HG02973 (cell line): Measurements from ENCODE around the gene EPC2.
A peak's percentile ranks its signal among the peaks of the same experiment; 100 is the strongest.

ENCODE experiments used
- ATAC-seq: cut with Tn5 transposase; IDR thresholded peaks from one replicate; pipeline ENCODE4 v1.9.1; 2021; ENCODE audit warnings: moderate library complexity; ENCODE audit not compliant: unreplicated experiment

EPC2 gene

DNA sequence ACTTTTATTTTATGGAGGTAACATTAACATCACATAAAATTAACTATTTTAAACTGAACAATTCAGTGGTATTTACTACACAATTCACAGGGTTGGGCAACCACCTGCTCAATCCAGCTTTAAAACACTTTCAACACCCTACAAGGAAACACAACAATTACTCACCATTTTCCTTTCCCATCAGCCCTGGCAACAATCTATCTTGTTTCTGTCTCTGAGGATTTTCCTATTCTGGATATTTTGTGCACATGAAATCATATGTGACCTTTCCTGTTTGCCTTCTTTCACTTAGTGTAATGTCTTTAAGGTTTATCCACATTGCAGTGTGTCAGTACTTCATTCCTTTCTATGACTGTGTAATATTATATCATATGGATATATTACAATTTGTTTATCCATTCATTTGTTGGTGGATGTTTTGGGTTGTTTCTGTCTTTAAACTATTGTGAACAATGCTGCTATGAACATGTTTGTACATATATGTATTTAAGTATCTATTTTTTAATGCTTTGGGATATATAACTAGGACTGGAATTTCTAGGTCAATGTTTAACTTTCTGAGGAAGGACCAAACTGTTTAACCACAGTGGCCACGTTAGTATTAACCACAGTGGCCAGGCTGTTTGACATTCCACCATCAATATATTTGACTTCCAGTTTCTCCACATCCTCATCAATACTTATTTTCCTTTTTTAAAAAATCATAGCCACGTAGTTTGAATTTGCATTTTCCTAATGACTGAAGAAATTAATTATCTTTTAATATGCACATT is 158.1 kb downstream of the EPC2 start:
- ATAC-seq, result no peak

DNA sequence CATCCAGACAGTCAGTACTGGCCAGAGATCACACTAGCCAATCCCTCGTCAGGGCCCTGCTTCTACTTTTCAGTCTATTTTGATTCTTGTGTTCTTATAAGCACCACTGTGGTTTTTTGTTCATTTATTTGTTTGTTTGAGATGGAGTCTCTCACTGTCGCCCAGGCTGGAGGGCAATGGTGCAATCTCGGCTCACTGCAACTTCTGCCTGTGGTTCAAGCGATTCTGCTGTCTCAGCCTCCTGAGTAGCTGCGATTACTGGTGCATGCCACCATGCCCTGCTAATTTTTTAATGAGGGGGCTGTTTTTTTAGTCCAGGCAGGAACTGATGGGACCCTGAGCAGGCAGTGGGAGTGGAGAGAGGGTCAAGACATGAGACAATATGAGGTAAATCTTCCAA is 165.5 kb downstream of the EPC2 start:
- ATAC-seq, result no peak

DNA sequence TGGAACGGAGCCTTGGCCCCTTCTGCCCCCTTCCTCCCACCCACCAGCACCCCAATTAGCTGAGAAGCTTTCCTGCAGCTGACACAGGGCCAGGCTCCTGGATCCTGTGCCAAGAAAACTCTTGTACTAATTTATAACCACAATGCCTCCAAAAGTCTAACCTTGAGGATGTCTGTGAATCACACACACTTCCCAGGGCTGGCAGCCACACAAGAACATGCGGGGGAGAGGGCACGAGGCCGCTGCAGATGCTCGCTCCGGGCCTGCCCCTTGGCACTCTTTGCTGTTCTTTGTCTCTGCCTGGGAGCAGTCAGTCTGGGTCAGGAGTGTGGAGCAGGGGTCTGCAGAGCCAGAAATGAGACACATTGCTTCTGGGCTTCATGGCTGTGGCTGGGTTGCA is 167.8 kb downstream of the EPC2 start:
- no peak for ATAC-seq

- ATAC-seq, result peak; percentile 97
Measured at GRCh38 chr2:148813603-148814065, 169.1 kb downstream of the EPC2 start.

GRCh38 chr2:148814143-148814859 is 169.8 kb downstream of the EPC2 start:
- peak; percentile 3 for ATAC-seq

- ATAC-seq, result no peak
Measured at GRCh38 chr2:148814860-148815419, 170.4 kb downstream of the EPC2 start.

- ATAC-seq, result no peak
Measured at GRCh38 chr2:148816176-148816575, 171.6 kb downstream of the EPC2 start.

DNA sequence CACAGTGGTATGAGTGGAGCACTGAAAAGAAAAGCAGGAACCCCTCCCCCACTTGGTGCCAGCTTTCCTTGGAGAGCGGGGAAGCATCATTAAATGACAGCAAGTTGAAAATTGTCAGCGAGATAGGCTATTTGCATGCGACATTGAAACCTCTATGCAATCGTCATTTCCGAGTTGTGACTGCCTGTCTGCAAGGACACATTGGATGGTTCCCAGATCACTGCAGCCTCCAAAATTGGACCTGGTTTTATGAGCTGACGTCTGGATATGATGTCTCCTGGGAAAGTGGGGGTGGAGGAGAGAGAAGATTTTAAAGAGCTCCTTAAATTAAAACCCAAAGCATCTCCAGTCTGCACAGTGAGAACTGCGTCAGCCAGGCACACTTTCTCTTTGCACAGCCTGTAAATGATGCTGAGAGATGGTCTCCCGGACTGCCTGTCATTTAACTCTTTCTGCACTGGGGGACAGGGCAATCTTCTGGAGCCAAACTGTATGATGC is 172.7 kb downstream of the EPC2 start:
- ATAC-seq, result no peak

- ATAC-seq, result no peak
Measured at GRCh38 chr2:148819019-148819585, 174.6 kb downstream of the EPC2 start.

DNA sequence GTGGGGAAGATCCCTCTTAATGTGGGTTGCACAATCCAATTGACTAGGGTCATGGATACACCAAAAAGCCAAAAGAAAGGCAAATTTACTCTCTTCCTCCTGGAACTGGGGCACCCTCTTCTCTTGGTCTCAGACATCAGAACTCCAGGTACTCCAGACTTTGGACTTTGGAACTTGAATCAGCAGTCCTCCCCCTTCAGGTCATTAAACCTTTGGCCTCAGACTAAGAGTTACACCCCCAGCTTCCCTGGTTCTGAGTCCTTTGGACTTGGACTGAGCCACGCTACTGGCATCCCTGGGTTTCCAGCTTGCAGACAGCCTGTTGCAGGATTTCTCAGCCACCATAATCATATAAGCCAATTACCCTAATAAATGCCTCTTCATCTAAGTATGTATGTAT is 179.6 kb downstream of the EPC2 start:
- ATAC-seq, result no peak

DNA sequence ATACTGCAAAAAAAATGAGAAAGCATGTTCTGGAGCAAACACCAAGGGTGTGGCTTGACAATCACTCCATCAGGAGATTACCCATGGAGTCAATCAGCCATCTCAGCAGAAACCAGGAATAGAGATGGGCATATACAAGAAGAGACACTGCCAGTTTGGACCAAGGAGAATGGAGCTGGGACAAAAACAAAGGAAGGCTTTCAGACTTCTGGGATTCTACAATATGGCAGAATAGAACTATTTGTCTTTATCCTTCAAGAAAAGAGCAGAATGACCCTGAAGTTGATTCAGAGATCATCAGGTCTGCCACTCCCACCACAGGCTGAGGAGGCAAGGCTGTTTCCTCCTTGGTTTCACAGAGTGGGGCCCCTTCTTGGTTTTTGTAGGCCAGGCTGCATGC is 182.2 kb downstream of the EPC2 start:
- no peak for ATAC-seq

DNA sequence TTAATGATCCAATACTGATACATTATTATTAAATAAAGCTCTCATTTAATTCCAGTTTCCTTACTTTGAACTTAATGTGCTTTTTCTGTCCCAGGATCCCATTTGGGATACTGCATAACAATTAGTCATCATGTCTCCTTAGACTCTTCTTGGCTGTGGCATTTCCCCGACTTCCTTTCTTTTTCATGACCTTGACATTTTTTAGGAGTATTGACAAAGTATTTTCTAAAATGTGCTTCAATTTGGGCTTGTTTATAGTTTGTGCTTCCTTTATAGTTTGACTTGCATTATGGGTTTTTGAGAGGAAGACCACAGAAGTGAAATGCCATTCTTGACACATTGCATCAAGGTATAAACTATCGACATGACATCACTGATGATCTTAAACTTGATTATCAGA is 184.4 kb downstream of the EPC2 start:
- no peak for ATAC-seq

- no peak for ATAC-seq
Measured at GRCh38 chr2:148829618-148830017, 185.1 kb downstream of the EPC2 start.

- no peak for ATAC-seq
Measured at GRCh38 chr2:148832637-148833036, 188.1 kb downstream of the EPC2 start.
